ENCODE measurements around the gene RALA. TPM values are rescaled to one million over a fixed set of nuclear protein-coding genes. Genes with fewer than 3 reads are reported as not detected.

RALA gene
- total and polyA plus RNA-seq, 2 experiments from 2014 or later: 43.5 to 231 TPM

DNA sequence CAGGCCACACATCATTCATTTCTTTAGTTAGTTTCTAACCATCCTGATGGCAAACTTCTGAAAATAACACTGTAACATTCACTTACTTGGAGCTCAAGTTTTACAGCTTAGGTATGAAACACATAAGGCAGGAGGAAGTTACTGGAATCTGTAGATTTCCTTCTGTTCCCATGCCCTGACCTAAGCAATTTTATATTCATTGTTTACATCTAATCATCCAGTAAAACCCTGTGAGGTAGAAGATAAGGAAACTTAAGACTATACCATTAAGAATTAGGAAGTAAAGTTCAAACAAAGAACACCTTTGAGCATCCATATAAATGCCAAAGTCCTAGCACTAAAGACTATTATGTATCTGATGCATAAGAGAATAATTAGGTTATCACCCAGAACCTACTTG is 19.5 kb downstream of the RALA start:
- TF ChIP-seq JUNB (IDR thresholded peaks at IDR 0.05; ENCODE audit: unreplicated experiment) (no peak), POLR2AphosphoS5 (IDR thresholded peaks at IDR 0.05; ENCODE audit: low read depth) (no peak), CREB1 (CRISPR knock-in tag; IDR thresholded peaks at IDR 0.05; ENCODE audit: low read depth) (no peak), NANOG (IDR thresholded peaks at IDR 0.05; ENCODE audit: borderline replicate concordance) (no peak), EZH2phosphoT487 (IDR thresholded peaks at IDR 0.05; ENCODE audit: unreplicated experiment) (no peak), ZNF331 (CRISPR knock-in tag; IDR thresholded peaks at IDR 0.05; ENCODE audit: low read depth) (no peak), EZH2 (IDR thresholded peaks at IDR 0.05; ENCODE audit: low read depth, unreplicated experiment) (no peak), STAT1 (IDR thresholded peaks at IDR 0.05; ENCODE audit: unreplicated experiment) (no peak)
- TF ChIP-seq, protein P1, sequence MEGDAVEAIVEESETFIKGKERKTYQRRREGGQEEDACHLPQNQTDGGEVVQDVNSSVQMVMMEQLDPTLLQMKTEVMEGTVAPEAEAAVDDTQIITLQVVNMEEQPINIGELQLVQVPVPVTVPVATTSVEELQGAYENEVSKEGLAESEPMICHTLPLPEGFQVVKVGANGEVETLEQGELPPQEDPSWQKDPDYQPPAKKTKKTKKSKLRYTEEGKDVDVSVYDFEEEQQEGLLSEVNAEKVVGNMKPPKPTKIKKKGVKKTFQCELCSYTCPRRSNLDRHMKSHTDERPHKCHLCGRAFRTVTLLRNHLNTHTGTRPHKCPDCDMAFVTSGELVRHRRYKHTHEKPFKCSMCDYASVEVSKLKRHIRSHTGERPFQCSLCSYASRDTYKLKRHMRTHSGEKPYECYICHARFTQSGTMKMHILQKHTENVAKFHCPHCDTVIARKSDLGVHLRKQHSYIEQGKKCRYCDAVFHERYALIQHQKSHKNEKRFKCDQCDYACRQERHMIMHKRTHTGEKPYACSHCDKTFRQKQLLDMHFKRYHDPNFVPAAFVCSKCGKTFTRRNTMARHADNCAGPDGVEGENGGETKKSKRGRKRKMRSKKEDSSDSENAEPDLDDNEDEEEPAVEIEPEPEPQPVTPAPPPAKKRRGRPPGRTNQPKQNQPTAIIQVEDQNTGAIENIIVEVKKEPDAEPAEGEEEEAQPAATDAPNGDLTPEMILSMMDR (conservative IDR thresholded peaks at IDR 0.05; ENCODE audit: low read depth in 2 of 2): no peak
- TF ChIP-seq, protein P2, sequence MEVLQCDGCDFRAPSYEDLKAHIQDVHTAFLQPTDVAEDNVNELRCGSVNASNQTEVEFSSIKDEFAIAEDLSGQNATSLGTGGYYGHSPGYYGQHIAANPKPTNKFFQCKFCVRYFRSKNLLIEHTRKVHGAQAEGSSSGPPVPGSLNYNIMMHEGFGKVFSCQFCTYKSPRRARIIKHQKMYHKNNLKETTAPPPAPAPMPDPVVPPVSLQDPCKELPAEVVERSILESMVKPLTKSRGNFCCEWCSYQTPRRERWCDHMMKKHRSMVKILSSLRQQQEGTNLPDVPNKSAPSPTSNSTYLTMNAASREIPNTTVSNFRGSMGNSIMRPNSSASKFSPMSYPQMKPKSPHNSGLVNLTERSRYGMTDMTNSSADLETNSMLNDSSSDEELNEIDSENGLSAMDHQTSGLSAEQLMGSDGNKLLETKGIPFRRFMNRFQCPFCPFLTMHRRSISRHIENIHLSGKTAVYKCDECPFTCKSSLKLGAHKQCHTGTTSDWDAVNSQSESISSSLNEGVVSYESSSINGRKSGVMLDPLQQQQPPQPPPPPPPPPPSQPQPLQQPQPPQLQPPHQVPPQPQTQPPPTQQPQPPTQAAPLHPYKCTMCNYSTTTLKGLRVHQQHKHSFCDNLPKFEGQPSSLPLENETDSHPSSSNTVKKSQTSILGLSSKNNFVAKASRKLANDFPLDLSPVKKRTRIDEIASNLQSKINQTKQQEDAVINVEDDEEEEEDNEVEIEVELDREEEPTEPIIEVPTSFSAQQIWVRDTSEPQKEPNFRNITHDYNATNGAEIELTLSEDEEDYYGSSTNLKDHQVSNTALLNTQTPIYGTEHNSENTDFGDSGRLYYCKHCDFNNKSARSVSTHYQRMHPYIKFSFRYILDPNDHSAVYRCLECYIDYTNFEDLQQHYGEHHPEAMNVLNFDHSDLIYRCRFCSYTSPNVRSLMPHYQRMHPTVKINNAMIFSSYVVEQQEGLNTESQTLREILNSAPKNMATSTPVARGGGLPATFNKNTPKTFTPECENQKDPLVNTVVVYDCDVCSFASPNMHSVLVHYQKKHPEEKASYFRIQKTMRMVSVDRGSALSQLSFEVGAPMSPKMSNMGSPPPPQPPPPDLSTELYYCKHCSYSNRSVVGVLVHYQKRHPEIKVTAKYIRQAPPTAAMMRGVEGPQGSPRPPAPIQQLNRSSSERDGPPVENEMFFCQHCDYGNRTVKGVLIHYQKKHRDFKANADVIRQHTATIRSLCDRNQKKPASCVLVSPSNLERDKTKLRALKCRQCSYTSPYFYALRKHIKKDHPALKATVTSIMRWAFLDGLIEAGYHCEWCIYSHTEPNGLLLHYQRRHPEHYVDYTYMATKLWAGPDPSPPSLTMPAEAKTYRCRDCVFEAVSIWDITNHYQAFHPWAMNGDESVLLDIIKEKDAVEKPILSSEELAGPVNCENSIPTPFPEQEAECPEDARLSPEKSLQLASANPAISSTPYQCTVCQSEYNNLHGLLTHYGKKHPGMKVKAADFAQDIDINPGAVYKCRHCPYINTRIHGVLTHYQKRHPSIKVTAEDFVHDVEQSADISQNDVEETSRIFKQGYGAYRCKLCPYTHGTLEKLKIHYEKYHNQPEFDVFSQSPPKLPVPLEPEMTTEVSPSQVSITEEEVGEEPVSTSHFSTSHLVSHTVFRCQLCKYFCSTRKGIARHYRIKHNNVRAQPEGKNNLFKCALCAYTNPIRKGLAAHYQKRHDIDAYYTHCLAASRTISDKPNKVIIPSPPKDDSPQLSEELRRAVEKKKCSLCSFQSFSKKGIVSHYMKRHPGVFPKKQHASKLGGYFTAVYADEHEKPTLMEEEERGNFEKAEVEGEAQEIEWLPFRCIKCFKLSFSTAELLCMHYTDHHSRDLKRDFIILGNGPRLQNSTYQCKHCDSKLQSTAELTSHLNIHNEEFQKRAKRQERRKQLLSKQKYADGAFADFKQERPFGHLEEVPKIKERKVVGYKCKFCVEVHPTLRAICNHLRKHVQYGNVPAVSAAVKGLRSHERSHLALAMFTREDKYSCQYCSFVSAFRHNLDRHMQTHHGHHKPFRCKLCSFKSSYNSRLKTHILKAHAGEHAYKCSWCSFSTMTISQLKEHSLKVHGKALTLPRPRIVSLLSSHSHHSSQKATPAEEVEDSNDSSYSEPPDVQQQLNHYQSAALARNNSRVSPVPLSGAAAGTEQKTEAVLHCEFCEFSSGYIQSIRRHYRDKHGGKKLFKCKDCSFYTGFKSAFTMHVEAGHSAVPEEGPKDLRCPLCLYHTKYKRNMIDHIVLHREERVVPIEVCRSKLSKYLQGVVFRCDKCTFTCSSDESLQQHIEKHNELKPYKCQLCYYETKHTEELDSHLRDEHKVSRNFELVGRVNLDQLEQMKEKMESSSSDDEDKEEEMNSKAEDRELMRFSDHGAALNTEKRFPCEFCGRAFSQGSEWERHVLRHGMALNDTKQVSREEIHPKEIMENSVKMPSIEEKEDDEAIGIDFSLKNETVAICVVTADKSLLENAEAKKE (CRISPR knock-in tag; IDR thresholded peaks at IDR 0.05): no peak
- TF ChIP-seq, protein P3, sequence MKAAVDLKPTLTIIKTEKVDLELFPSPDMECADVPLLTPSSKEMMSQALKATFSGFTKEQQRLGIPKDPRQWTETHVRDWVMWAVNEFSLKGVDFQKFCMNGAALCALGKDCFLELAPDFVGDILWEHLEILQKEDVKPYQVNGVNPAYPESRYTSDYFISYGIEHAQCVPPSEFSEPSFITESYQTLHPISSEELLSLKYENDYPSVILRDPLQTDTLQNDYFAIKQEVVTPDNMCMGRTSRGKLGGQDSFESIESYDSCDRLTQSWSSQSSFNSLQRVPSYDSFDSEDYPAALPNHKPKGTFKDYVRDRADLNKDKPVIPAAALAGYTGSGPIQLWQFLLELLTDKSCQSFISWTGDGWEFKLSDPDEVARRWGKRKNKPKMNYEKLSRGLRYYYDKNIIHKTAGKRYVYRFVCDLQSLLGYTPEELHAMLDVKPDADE (IDR thresholded peaks at IDR 0.05): no peak
- H3K27me3 ChIP-seq (ENCODE audit: insufficient read depth): no peaks in the 10 kb centered on the region
- H3K27ac Mint-ChIP-seq: no peak overlapping the region; the same call in 1 of the 2 replicates
- DNase-seq (ENCODE audit: low spot score) (no peak), ATAC-seq (no peak)
- H3K4me1 ChIP-seq (ENCODE audit: insufficient read depth): peaks cover 11% of the 10 kb centered on the region
- H3K4me2 ChIP-seq: no peak overlapping the region
- no peak overlapping the region for H3K4me3 Mint-ChIP-seq
- peak overlapping the region; percentile 4; the same call in 1 of the 2 replicates for H3K27ac ChIP-seq (ENCODE audit: low read depth)
- no peaks in the 10 kb centered on the region for H3K36me3 ChIP-seq (ENCODE audit: insufficient read depth)
- no peak overlapping the region for H2AFZ ChIP-seq
- no peaks in the 10 kb centered on the region for H3K9me3 Mint-ChIP-seq
- H3K36me3 Mint-ChIP-seq (ENCODE audit: low read depth): peaks cover 3% of the 10 kb centered on the region; the same call in 1 of the 3 replicates
- no peak overlapping the region for H3K4me3 ChIP-seq
- peaks cover 28% of the 10 kb centered on the region for H4K20me1 ChIP-seq (replicated peaks; ENCODE audit: insufficient read depth)
- peaks cover 31% of the 10 kb centered on the region for H3K4me1 Mint-ChIP-seq
- no peaks in the 10 kb centered on the region for H3K9me2 ChIP-seq (ENCODE audit: insufficient read depth)
- no peaks in the 10 kb centered on the region for H3K27me3 Mint-ChIP-seq (ENCODE audit: insufficient read depth, low read depth, poor library complexity)
- peaks cover 100% of the 10 kb centered on the region for H3K79me2 ChIP-seq (replicated peaks; ENCODE audit: insufficient read depth)
- H3F3A ChIP-seq (replicated peaks; ENCODE audit: low read depth): no peaks in the 10 kb centered on the region

Measured in GM23338 (cell line).